Adipose tissue (tissue), 3 donors: Measurements from ENCODE around the gene WFIKKN1. TPM values are rescaled to one million over a fixed set of nuclear protein-coding genes. Genes with fewer than 3 reads are reported as not detected.

Experiments
- H3K27ac ChIP-seq: one replicate; pipeline ENCODE4 v1.5.1; 2013; ENCODE audit warnings: low read depth, low read length
- WGBS, 3 donors: extraction: QIAGEN DNeasy Blood & Tissue Kit; methylation state at CpG; one replicate each; pipeline ENCODE4 v1.1.7; 2013; 5-methylcytosine and 5-hydroxymethylcytosine counted together
- polyA plus RNA-seq, 3 donors: library from polyadenylated mRNA; stranded (reverse); fragments of 200-250 nt; gene quantifications; one replicate each; pipeline ENCODE4 v1.2.3, GENCODE V29; 2013
- donor health status: healthy with polysubstance abuse.
- donor health status: Bipolar disorder and iron deficiency.
- donor health status: healthy.

Gene WFIKKN1
- polyA plus RNA-seq, 3 donors, result 0.25 to 0.85 (median 0.67) TPM

DNA sequence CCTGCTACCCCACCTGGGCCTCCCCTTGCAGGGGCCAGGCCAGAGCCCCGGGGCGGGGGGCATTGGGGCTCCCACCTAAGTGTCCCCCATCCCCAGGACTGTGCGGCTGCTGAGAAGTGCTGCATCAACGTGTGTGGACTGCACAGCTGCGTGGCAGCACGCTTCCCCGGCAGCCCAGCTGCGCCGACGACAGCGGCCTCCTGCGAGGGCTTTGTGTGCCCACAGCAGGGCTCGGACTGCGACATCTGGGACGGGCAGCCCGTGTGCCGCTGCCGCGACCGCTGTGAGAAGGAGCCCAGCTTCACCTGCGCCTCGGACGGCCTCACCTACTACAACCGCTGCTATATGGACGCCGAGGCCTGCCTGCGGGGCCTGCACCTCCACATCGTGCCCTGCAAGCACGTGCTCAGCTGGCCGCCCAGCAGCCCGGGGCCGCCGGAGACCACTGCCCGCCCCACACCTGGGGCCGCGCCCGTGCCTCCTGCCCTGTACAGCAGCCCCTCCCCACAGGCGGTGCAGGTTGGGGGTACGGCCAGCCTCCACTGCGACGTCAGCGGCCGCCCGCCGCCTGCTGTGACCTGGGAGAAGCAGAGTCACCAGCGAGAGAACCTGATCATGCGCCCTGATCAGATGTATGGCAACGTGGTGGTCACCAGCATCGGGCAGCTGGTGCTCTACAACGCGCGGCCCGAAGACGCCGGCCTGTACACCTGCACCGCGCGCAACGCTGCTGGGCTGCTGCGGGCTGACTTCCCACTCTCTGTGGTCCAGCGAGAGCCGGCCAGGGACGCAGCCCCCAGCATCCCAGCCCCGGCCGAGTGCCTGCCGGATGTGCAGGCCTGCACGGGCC is 1.9 kb downstream of the WFIKKN1 start:
- 93 to 95% (median 93%) methylated on average over 63 to 67 of the region's 67 CpGs for WGBS, 3 donors

DNA sequence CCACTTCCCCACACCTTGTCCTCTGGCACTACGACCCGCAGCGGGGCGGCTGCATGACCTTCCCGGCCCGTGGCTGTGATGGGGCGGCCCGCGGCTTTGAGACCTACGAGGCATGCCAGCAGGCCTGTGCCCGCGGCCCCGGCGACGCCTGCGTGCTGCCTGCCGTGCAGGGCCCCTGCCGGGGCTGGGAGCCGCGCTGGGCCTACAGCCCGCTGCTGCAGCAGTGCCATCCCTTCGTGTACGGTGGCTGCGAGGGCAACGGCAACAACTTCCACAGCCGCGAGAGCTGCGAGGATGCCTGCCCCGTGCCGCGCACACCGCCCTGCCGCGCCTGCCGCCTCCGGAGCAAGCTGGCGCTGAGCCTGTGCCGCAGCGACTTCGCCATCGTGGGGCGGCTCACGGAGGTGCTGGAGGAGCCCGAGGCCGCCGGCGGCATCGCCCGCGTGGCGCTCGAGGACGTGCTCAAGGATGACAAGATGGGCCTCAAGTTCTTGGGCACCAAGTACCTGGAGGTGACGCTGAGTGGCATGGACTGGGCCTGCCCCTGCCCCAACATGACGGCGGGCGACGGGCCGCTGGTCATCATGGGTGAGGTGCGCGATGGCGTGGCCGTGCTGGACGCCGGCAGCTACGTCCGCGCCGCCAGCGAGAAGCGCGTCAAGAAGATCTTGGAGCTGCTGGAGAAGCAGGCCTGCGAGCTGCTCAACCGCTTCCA is 2.7 kb downstream of the WFIKKN1 start:
- H3K27ac ChIP-seq, result no peak overlapping the region
- 96 to 97% (median 96%) methylated on average over 62 to 74 of the region's 74 CpGs for WGBS, 3 donors

More for the DNA sequence above, 1.9 kb downstream of the WFIKKN1 start:
- H3K27ac ChIP-seq, result no peak overlapping the region

DNA sequence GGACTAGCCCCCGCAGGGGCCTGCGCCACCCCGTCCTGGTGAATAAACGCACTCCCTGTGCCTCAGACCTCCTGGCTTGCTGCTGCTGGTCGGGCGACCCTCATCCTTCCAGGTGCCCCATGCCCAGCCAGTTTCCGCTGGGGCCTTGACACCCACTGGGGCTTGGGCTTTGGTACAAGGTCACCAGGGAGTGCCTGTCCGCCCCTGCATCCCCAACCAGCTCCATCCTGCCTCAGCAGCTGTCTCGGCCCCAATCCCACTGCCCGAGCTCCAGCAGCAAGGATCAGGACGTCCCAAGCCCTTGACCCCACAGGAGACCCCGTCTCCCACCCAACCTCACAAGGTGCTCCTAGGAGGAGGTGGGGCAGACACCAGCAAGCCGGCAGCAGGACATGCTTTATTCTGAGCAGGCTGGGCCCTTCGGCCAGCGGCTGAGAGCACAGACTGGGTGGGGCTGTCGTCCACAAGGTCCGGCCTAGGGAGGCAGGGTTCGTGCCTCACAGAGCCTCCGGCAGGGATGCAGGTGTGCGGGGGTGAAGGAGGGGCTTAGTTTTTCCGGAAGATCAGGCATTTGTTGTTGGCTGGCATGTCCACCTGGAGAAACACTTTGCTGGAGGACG is 3.4 kb downstream of the WFIKKN1 start:
- 88 to 92% (median 89%) methylated on average over 22 of the region's 22 CpGs for WGBS, 3 donors

DNA sequence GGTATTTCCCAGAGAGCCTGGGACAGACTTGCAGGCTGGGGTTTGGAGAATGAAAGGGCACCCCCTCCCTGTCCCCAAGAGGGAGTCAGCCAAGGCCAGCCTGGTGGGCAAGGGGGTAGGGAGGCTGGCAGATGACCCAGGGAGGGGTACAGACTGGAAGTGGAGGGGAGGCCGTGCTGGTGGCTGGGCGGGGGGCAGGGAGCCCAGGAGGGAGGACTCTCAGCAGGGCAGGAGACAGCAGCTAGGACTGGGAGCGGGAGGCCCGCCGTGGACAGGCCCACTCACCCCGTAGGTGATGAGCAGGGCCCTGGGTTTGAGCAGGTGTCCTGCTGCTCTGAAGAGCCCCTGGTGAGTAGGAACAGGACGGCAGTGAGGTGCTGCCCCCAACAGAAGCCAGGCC is 4.2 kb downstream of the WFIKKN1 start:
- WGBS, 3 donors, result 78 to 84% (median 84%) methylated on average over 7 of the region's 7 CpGs
- H3K27ac ChIP-seq, result no peak overlapping the region

More for the DNA sequence above, 3.4 kb downstream of the WFIKKN1 start:
- no peak overlapping the region for H3K27ac ChIP-seq

DNA sequence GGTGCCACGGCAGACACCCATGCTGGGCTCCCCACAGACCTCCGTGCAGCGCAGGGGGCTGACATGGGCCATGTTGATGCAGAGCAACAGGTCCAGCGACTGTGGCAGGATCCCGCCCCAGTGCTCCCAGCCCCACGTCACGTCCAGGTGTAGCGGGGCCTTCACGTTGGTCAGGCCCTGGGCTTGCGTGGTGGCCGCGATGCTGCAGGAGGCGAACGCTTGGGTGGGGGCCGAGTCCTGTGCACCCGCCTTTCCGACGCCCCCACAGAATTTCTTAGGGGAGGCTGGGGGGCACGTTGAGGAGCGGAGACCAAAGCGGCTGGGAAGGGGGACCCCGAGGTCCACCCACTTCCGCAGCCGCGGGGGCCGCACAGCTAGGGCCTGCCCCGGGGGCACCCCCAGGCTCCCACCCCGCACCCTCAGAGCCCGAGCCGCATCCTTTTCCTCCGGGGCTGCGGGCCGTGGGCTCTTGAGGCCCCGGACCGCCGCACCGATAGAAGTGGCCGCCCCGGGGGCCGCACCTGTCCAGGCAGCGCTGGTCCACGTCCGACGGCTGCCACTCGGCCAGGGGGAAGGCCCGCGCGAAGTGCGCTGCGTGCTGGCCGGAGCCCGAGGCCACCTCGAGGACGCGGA is 4.9 kb downstream of the WFIKKN1 start:
- 3 to 4% (median 4%) methylated on average over 49 to 55 of the region's 55 CpGs for WGBS, 3 donors
- H3K27ac ChIP-seq, result no peak overlapping the region

DNA sequence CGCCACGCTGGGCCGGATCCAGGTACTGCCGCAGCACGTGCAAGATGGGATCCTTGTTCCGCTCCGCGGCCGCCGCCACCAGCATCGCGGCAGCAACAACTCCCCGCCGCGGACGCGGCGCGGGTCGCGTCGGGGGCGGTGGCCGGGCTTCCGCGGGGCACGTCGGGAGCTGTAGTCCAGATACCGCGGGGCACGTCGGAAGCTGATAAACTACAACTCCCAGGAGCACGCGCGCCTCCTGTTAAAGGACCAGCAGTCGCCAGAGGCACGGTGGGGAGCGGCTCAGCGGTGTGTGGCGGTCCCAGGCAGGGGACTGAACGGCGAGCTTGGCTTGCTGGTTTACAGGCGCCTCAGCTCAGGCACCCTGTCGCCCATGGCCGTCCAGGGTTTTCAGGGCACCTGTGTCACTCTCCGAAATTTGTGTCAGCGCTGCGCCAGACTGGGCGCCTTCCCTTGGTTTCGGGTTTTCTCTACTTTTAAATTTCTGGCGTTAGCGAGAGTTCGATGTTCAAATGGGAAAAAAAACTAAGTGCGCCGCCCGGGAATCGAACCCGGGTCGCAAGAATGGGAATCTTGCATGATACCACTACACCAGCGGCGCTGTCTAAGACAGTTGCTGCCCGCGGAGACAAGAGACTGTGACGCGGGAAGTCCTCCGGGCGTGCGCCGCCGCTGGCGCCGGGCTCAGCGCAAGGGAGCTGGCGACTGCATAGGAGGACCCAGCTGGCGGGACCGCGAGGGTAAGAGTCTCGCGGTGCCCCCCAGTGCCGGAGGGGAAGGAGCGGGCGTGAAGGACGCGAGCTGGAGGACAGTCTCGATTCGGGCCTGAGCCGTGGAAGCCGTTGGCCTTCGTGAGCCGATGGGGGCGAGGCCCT is 5.7 kb downstream of the WFIKKN1 start, which contains the start of gene METTL26:
METTL26 (minus strand) TSS at position 100 of the 875 bp plus-strand sequence; CDS start at position 85, 15 bp downstream.
- WGBS, 3 donors, result 0% methylated on average over 85 to 91 of the region's 91 CpGs
- peak within 1 kb of the TSS; percentile 90 for H3K27ac ChIP-seq

DNA sequence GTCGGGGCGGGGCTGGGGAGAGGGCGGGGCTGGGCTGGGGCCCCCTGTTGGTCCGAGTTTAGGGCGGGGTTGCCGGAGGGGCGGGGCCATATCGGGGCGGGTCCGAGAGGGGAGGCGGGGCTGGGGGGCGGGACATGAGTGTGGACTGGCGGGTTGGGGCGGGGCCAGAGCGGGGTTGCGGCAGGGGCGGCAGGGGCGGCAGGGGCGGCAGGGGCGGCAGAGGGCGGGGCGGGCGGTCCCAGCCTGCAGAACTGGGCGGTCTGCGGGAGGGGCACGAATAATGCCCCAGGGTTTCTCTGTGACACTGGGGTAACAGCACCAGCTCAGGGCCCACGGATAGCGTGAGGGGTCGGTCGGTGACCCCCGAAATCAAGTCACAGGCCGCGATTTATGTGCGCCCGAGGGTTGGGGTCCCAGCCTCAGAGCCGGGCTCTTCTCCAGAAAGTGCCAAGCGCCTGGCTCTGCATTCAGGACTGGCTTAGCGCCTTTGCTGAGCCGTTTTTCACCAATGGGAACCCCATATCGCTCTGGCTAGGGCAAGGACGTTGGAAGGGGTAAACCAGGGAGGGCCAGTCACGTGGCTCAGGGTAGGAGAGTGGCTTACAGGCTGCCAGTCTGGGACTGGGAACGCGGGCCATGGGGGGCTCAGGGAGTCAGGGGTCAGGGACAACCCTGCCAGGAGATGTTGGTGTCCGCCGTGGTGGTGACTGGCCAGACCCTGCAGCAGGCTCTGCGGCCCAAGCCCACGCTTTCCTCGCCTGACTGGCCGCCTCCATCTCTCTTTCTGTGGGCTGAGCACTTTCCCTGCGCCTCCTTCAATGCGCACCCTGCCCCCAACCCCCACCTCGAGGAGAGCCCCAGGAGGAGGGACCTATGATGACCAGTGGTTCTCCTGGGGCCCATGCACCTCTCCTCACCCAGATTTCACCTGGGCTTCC is 6.6 kb downstream of the WFIKKN1 start:
- no peak overlapping the region for H3K27ac ChIP-seq
- WGBS, 3 donors, result 19 to 20% (median 19%) methylated on average over 42 to 52 of the region's 53 CpGs

DNA sequence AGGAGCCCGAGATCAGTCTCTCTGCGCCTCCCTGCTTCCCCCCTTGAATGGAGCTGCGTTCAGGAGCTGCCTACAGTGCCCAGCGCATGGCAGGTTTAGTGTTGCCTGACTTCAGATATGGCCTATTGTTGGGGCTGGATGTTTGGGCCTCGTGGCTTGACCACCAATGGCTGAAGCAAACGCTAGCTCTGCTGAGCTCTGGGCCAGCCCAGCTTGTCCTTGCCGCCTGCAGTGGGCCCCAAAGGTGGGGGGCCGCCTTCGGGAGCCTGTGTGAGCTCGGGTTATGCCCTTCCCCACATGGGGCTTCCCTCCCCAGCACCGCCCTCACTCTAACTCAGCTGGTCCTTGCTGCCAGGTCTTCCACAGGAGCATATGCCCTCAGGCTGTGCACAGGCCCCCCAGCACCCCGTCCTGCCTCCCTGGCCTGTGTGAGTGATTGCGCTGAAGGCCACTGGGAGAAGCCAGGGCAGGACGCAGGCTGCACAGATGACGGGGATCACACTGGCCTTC is 7.3 kb downstream of the WFIKKN1 start:
- H3K27ac ChIP-seq, result no peak overlapping the region
- 55 to 90% (median 89%) methylated on average over 15 of the region's 15 CpGs for WGBS, 3 donors

DNA sequence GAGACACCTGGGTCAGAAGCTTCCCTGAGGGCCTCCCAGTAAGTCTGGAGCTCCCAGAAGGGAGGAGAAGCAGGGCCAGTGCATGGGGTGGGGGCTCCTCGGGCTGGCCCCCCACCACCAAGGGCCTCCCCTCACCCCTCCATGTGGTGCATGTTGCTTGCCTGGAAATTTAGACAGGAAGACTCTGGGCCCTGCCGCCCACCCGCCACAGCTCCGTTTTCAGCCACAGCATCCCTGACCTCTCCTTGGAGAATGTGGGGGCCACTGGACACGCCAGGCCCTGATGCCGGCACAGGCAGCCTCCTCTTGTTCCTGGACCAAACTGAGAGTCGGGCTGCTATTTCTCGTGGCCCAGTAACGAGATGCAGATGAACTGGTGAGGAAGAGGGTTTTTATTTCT is 8.1 kb downstream of the WFIKKN1 start:
- H3K27ac ChIP-seq, result no peak overlapping the region
- WGBS, 3 donors, result 81 to 85% (median 82%) methylated on average over 9 of the region's 9 CpGs

DNA sequence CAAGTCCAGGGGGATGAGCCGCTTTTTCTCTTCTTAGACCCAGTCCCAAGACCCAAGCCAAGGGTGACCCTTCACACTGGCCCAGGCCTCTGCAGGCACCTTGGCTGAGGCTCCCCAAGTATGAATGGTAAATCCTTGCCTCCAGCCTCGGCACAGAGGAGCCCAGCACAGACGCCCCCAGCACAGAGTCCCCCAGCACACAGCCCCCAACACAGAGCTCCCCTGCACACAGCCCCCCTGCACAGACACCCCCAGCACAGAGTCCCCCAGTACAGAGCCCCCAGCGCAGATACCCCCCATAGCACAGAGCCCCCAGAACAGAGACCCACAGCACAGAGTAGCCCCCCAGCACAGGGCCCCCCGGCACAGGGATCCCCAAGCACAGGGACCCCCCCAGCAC is 9.8 kb downstream of the WFIKKN1 start:
- no peak overlapping the region for H3K27ac ChIP-seq
- 79 to 94% (median 86%) methylated on average over 4 to 5 of the region's 5 CpGs for WGBS, 3 donors

DNA sequence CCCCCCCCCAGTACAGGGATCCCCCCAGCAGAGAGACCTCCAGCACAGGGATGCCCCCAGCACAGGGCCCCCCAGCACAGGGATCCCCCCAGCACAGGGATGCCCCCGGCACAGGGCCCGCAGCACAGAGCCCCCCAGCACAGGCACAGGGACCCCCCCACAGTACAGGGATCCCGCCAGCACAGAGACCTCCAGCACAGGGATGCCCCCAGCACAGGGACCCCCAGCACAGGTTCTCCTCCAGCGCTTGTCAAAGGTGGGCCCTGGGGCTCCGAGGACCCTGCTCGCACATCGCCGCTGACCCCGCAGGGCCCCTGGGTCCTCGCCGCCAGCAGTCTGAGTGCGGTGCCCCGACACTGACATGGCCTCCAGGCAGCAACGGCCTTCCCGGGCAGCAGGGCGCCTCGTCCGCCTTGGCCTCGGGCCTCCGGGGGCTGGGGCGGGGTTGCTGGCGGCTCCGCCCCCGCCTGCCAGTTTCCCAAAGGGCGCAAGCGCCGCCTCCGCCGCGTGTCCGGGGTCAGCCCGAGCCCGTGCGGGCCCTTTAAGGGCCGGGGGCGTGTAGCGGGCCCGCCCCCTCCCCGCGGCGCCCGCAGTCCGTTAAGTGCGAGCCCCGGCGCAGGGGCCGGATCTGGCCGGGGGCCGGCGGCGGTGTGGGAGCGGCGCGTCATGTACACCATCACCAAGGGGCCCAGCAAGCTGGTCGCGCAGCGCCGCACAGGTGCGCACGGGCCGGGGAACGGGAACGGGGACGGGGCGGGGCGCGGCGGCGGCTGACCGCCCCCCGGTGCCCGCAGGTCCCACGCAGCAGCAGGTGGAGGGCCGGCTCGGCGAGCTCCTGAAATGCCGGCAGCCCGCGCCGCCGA is 10.8 kb downstream of the WFIKKN1 start, which contains the start of gene MCRIP2:
MCRIP2 (plus strand) TSS at position 503 of the 863 bp plus-strand sequence; CDS start at position 667, 164 bp downstream.
- no peak within 1 kb of the TSS for H3K27ac ChIP-seq
- WGBS, 3 donors, result 1 to 2% (median 1%) methylated on average over 55 to 81 of the region's 81 CpGs

DNA sequence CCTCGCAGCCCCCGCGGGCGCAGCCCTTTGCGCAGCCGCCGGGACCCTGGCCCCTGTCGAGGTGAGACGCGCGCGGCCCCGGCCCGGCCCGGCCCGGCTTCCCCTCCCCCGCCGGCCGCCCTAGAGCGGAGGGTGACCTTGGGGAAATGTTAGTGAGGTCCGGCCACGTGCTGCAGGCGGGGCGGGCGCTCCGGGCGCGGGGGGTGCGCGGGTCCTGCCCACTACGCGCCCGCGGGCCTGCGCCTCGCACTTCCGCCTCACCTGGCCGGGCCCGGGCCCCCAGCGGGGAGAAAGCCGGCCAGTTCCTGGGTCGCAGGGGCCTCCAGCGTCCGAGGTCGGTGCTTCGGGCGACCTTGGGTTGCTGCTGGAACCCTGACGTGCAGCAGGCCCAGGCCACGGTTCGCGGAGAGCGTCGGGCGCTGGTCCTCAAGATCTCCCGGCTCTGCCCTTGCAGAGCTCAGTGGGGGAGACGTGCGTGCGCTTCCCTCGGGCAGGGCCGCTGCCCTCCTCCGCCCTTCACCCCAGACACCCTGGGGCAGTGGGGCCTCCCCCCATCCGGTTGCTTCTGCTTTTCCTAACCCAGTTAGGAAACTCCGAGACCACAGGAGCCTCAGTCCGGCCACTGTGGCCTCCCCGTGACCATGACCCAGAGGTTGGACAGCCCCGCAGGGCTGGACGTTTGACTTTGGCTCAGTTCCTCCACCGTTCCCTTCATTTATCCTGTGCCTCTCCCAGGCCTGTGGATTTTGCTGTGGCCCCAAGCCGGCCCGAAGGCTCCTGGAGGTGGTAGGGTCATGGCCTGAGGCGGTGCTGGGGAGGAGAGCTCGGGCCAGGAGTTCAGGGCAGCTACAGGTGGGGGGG is 11.6 kb downstream of the WFIKKN1 start:
- H3K27ac ChIP-seq, result no peak overlapping the region
- 5 to 7% (median 7%) methylated on average over 37 to 72 of the region's 72 CpGs for WGBS, 3 donors

DNA sequence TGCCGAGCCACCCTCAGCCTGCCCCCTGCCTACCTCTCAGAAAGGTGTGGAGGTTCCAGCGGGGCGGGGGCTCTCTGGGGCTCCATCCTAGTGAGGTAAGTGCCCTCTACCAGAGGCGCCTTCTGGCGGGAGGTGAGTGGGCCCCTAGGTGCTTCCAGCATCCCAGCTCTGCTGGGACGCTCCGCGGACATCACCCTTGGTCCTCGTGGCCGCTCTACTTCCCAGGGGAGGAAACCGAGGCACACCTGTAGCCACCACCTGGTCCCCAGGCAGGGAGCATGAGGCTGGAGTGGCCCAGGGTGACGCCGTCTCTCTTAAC is 12.2 kb downstream of the WFIKKN1 start:
- WGBS, 3 donors, result 70 to 86% (median 84%) methylated on average over 13 of the region's 13 CpGs
- no peak overlapping the region for H3K27ac ChIP-seq

DNA sequence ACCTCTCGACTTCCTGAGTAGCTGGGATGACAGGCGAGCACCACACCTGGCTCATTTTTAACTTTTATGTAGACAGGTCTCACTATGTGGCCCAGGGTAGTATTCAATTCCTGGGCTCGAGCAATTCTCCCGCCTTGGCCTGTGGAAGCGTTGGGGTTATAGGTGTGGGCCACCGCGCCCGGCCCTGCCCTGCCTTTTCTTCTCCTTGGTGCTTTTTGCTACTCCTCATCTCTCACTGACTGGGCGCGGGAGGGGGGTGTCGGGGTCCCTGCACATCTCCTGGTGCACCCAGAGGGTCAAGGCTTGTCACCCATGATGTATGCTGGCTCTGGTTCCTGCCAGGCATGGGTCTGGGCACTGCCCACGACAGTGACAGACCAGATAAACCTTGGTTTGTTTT is 13.8 kb downstream of the WFIKKN1 start:
- 90 to 93% (median 92%) methylated on average over 12 of the region's 12 CpGs for WGBS, 3 donors
- no peak overlapping the region for H3K27ac ChIP-seq
